ENCODE data around the gene TMPRSS5. TPM values are rescaled to one million over a fixed set of nuclear protein-coding genes. Genes with fewer than 3 reads are reported as not detected.

TMPRSS5 gene
- total and polyA plus RNA-seq, 10 of the 15 experiments (the other 5 are each of a cell fraction or from before 2014, with no cell fraction given) = 0.05 to 0.85 (median 0.34) TPM; not detected in 2

GRCh38 chr11:113694390-113694789 lies 11.7 kb downstream of the TMPRSS5 start (continued):
- TF ChIP-seq PBX3 (IDR thresholded peaks at IDR 0.05; ENCODE audit: insufficient replicate concordance, low read depth, low read length) = no peak
- no peak for TF ChIP-seq ZNF24 (IDR thresholded peaks at IDR 0.05)
- TF ChIP-seq, protein P1, sequence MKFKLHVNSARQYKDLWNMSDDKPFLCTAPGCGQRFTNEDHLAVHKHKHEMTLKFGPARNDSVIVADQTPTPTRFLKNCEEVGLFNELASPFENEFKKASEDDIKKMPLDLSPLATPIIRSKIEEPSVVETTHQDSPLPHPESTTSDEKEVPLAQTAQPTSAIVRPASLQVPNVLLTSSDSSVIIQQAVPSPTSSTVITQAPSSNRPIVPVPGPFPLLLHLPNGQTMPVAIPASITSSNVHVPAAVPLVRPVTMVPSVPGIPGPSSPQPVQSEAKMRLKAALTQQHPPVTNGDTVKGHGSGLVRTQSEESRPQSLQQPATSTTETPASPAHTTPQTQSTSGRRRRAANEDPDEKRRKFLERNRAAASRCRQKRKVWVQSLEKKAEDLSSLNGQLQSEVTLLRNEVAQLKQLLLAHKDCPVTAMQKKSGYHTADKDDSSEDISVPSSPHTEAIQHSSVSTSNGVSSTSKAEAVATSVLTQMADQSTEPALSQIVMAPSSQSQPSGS (IDR thresholded peaks at IDR 0.05; ENCODE audit: low read length) = no peak
- TF ChIP-seq BHLHE40 (IDR thresholded peaks at IDR 0.05; ENCODE audit: borderline replicate concordance in 1 of 2, low read depth in 2 of 2, low read length in 1 of 2) = no peak
- TF ChIP-seq JUND (IDR thresholded peaks at IDR 0.05; ENCODE audit: low read depth, low read length) = no peak
- no peak for TF ChIP-seq CEBPZ (IDR thresholded peaks at IDR 0.05; ENCODE audit: low read depth, low read length)
- no peak for TF ChIP-seq JUNB (IDR thresholded peaks at IDR 0.05)

Measured in GM12878 (cell line).